SK-N-MC (cell line): ENCODE measurements around the gene INPP4B.

Experiments used
- EZH2 ChIP-seq: fragments of 200-600 bp; sonication (generic); IDR thresholded peaks from one replicate; pipeline ENCODE4 v1.6.1; 2017; ENCODE audit warnings: antibody characterized with exemption
- FOXP2 ChIP-seq: optimal IDR thresholded peaks from 2 replicates; pipeline ENCODE3; 2011; ENCODE audit warnings: mild to moderate bottlenecking, moderate library complexity; ENCODE audit not compliant: insufficient read depth; ENCODE audit errors: extremely low read length, control extremely low read depth
- POLR2AphosphoS5 ChIP-seq: IDR thresholded peaks from 2 replicates; pipeline ENCODE4 v1.6.1; 2012; ENCODE audit warnings: mild to moderate bottlenecking, low read depth, low read length, borderline replicate concordance

DNA sequence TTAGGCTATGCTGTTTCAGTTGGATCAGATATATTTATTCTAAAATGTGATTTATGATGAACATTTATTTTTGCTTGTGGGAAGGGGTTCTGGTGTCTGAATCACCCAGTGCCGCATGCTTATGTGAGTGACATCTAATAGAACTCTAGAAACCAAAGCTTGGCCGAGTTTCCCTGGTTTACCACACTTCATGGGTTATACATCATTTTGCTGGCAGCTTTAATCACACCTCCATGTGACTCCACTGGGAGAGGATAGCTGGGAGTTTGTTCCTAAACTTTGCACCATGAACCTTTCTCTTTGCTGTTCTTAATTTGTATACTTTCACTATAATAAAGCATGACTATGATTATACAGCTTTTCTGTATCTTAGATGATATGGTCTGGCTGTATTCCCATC is 382.9 kb downstream of the INPP4B start:
- no peak for TF ChIP-seq POLR2AphosphoS5
- TF ChIP-seq FOXP2 = no peak
- no peak for TF ChIP-seq EZH2
